Progenitor cell of endocrine pancreas (in vitro differentiated cells): ENCODE results near the gene FXYD1. TPM values are rescaled to one million over a fixed set of nuclear protein-coding genes. Genes with fewer than 3 reads are reported as not detected.

Experiments used
- DNase-seq: peaks from one replicate; pipeline ENCODE4 v3.0.0; 2021; ENCODE audit warnings: low spot score; ENCODE audit not compliant: unreplicated experiment
- H3K27ac Mint-ChIP-seq: 2 replicates; pipeline ENCODE4 v1.8.0; 2021; ENCODE audit warnings: mild to moderate bottlenecking, moderate library complexity, mixed read lengths
- H3K27me3 Mint-ChIP-seq: 2 replicates; pipeline ENCODE4 v1.8.0; 2021; ENCODE audit warnings: mixed read lengths
- H3K36me3 Mint-ChIP-seq: 2 replicates; pipeline ENCODE4 v1.8.0; 2022; ENCODE audit warnings: mixed read lengths; ENCODE audit not compliant: insufficient read depth
- H3K4me1 Mint-ChIP-seq: 2 replicates; pipeline ENCODE4 v1.8.0; 2021; ENCODE audit warnings: low read depth, mixed read lengths
- H3K4me3 Mint-ChIP-seq: 2 replicates; pipeline ENCODE4 v1.8.0; 2021; ENCODE audit warnings: low read depth, mild to moderate bottlenecking, moderate library complexity, mixed read lengths
- H3K9me3 Mint-ChIP-seq: 2 replicates; pipeline ENCODE4 v1.8.0; 2021; ENCODE audit warnings: low read depth, mixed read lengths
- CTCF ChIP-seq: fragments of 200-600 bp; sonication (generic); IDR thresholded peaks from one replicate; pipeline ENCODE4 v1.5.0; 2021; ENCODE audit warnings: antibody characterized with exemption, mild to moderate bottlenecking; ENCODE audit not compliant: unreplicated experiment
- total RNA-seq: library from RNA; stranded (reverse); gene quantifications from 2 replicates; pipeline ENCODE4 v1.2.1, GENCODE V29; 2021

FXYD1 gene
- total RNA-seq, 1 donor from 2014 or later: not detected

- DNase-seq: no peak
- no peaks in the 10 kb centered on the region for H3K36me3 Mint-ChIP-seq
- H3K4me1 Mint-ChIP-seq: peaks cover 15% of the 10 kb centered on the region
These were observed 16.1 kb downstream of the FXYD1 start, which contains the start of gene FXYD5 for GRCh38 chr19:35154525-35155406. Gene FXYD5, plus strand, starts transcription at chr19:35154735. Its CDS starts 816 bp downstream, at chr19:35155551.

GRCh38 chr19:35155441-35155840, 16.8 kb downstream of the FXYD1 start:
- Mint-ChIP-seq H3K27me3 (peaks cover 85% of the 10 kb centered on the region), H3K27ac (no peak overlapping the region), H3K4me3 (peak overlapping the region; percentile 65), H3K9me3 (no peaks in the 10 kb centered on the region), H3K4me1 (peaks cover 15% of the 10 kb centered on the region), H3K36me3 (no peaks in the 10 kb centered on the region)
- DNase-seq: no peak
- no peak for TF ChIP-seq CTCF

More at GRCh38 chr19:35154525-35155406, 16.1 kb downstream of the FXYD1 start, which contains the start of gene FXYD5:
- no peak for TF ChIP-seq CTCF
- Mint-ChIP-seq H3K4me3 (peak within 1 kb of the TSS; percentile 65), H3K27ac (no peak within 1 kb of the TSS), H3K9me3 (no peaks in the 10 kb centered on the region), H3K27me3 (peaks cover 89% of the 10 kb centered on the region)

GRCh38 chr19:35155981-35156672, 17.5 kb downstream of the FXYD1 start:
- no peak for TF ChIP-seq CTCF
- H3K4me1 Mint-ChIP-seq: peaks cover 15% of the 10 kb centered on the region
- H3K27ac Mint-ChIP-seq: no peak overlapping the region
- peaks cover 78% of the 10 kb centered on the region for H3K27me3 Mint-ChIP-seq
- H3K36me3 Mint-ChIP-seq: no peaks in the 10 kb centered on the region
- H3K9me3 Mint-ChIP-seq: no peaks in the 10 kb centered on the region
- DNase-seq: no peak
- H3K4me3 Mint-ChIP-seq: no peak overlapping the region

- Mint-ChIP-seq H3K4me3 (no peak overlapping the region), H3K27ac (no peak overlapping the region), H3K9me3 (no peaks in the 10 kb centered on the region), H3K4me1 (peaks cover 15% of the 10 kb centered on the region), H3K27me3 (peaks cover 73% of the 10 kb centered on the region), H3K36me3 (no peaks in the 10 kb centered on the region)
- TF ChIP-seq CTCF: no peak
- no peak for DNase-seq
These were observed 18.0 kb downstream of the FXYD1 start for GRCh38 chr19:35156673-35157014.

GRCh38 chr19:35157431-35157830, 18.8 kb downstream of the FXYD1 start:
- peaks cover 67% of the 10 kb centered on the region for H3K27me3 Mint-ChIP-seq
- no peaks in the 10 kb centered on the region for H3K9me3 Mint-ChIP-seq
- H3K27ac Mint-ChIP-seq: no peak overlapping the region

More at GRCh38 chr19:35157431-35157830, 18.8 kb downstream of the FXYD1 start:
- no peak for DNase-seq
- Mint-ChIP-seq H3K4me1 (peaks cover 12% of the 10 kb centered on the region), H3K36me3 (no peaks in the 10 kb centered on the region), H3K4me3 (no peak overlapping the region)
- no peak for TF ChIP-seq CTCF
